Measurements from ENCODE around the gene CBX1. TPM values are rescaled to one million over a fixed set of nuclear protein-coding genes. Genes with fewer than 3 reads are reported as not detected.
A peak's percentile ranks its signal among the peaks of the same experiment; 100 is the strongest.

The CBX1 gene
- total and polyA plus RNA-seq, 2 of the 13 experiments (the other 11 are each of a cell fraction or from before 2014, with no cell fraction given) = 17.8 to 108 TPM

- TF ChIP-seq DMTF1 (CRISPR knock-in tag; IDR thresholded peaks at IDR 0.05) (no peak), ZNF547 (CRISPR knock-in tag; IDR thresholded peaks at IDR 0.05) (0 out of 2 replicates have a peak, but pooled peaks have one; percentile 39), JUN (CRISPR knock-in tag; IDR thresholded peaks at IDR 0.05) (no peak), MTA1 (CRISPR knock-in tag; IDR thresholded peaks at IDR 0.05; ENCODE audit: borderline replicate concordance) (peak; percentile 76; the same call in 1 of the 2 replicates), NCOA1 (CRISPR knock-in tag; IDR thresholded peaks at IDR 0.05) (no peak), ATRX (CRISPR knock-in tag; IDR thresholded peaks at IDR 0.05; ENCODE audit: borderline replicate concordance) (no peak), GMEB1 (CRISPR knock-in tag; IDR thresholded peaks at IDR 0.05; ENCODE audit: borderline replicate concordance) (peak; percentile 86), ZBTB4 (CRISPR knock-in tag; IDR thresholded peaks at IDR 0.05; ENCODE audit: borderline replicate concordance) (peak; percentile 83; the same call in 1 of the 2 replicates), ZNF713 (CRISPR knock-in tag; IDR thresholded peaks at IDR 0.05) (no peak), ZC3H13 (CRISPR knock-in tag; IDR thresholded peaks at IDR 0.05) (peak; percentile 37; the same call in 1 of the 2 replicates), ZNF17 (CRISPR knock-in tag; IDR thresholded peaks at IDR 0.05) (0 out of 2 replicates have a peak, but pooled peaks have one; percentile 30), ZNF335 (CRISPR knock-in tag; IDR thresholded peaks at IDR 0.05) (0 out of 2 replicates have a peak, but pooled peaks have one; percentile 67), ZNF549 (CRISPR knock-in tag; IDR thresholded peaks at IDR 0.05) (0 out of 2 replicates have a peak, but pooled peaks have one; percentile 73), RERE (CRISPR knock-in tag; IDR thresholded peaks at IDR 0.05; ENCODE audit: low read depth) (no peak; the same call in none of the 2 replicates)
Measured at GRCh38 chr17:48107137-48108055, 6.1 kb upstream of the CBX1 start, which contains the start of gene SNX11 (continued).
